Mesenchymal stem cell (in vitro differentiated cells and primary cell): ENCODE measurements around the gene RMRP.

ENCODE experiments used
- DNase-seq: peaks from one replicate; pipeline ENCODE4 v3.0.0-alpha.2; 2013
- H2AFZ ChIP-seq: one replicate; pipeline ENCODE4 v1.6.1; 2013; ENCODE audit warnings: low read depth, mild to moderate bottlenecking, control low read depth, inconsistent platforms, low read length, moderate library complexity
- H2AK5ac ChIP-seq: 2 replicates; pipeline ENCODE4 v1.6.1; 2013; ENCODE audit warnings: low read length, moderate library complexity, mild to moderate bottlenecking, inconsistent platforms; ENCODE audit not compliant: severe bottlenecking
- H2BK120ac ChIP-seq: one replicate; pipeline ENCODE4 v1.6.1; 2013; ENCODE audit warnings: low read depth, mild to moderate bottlenecking, inconsistent platforms, low read length, moderate library complexity
- H2BK12ac ChIP-seq, 2 experiments: one replicate each; pipeline ENCODE4 v1.6.1; 2013; ENCODE audit warnings: inconsistent platforms in 2 of 2, low read length in 2 of 2, mild to moderate bottlenecking in 2 of 2, moderate library complexity in 2 of 2, control low read depth in 1 of 2
- H2BK15ac ChIP-seq: one replicate; pipeline ENCODE4 v1.6.1; 2013; ENCODE audit warnings: mild to moderate bottlenecking, low read depth, inconsistent platforms; ENCODE audit not compliant: poor library complexity, severe bottlenecking
- H2BK5ac ChIP-seq: 2 replicates; pipeline ENCODE4 v1.6.1; 2013; ENCODE audit warnings: low read depth, mild to moderate bottlenecking, low read length, control low read depth, inconsistent platforms; ENCODE audit not compliant: poor library complexity, severe bottlenecking
- H3K14ac ChIP-seq, 2 experiments: one replicate each; pipeline ENCODE4 v1.6.1; 2013; ENCODE audit warnings: inconsistent platforms in 2 of 2, low read length in 2 of 2, control low read depth in 1 of 2, mild to moderate bottlenecking in 1 of 2, moderate library complexity in 1 of 2
- H3K18ac ChIP-seq, 2 experiments: one replicate each; pipeline ENCODE4 v1.6.1; 2013; ENCODE audit warnings: inconsistent platforms in 2 of 2, low read length in 2 of 2, control low read depth in 1 of 2, low read depth in 1 of 2, mild to moderate bottlenecking in 1 of 2
- H3K23ac ChIP-seq, 2 experiments: one replicate each; pipeline ENCODE4 v1.6.1; 2013; ENCODE audit warnings: inconsistent platforms in 2 of 2, low read length in 2 of 2, mild to moderate bottlenecking in 2 of 2, moderate library complexity in 2 of 2, control low read depth in 1 of 2
- H3K27ac ChIP-seq: 2 replicates; pipeline ENCODE4 v1.5.1; 2013; ENCODE audit warnings: mild to moderate bottlenecking, moderate library complexity, low read length, control low read depth, inconsistent platforms; ENCODE audit not compliant: poor library complexity, severe bottlenecking
- H3K27me3 ChIP-seq, 2 experiments: 2 replicates each; pipeline versions ENCODE4 v1.6.1 to v1.7.0; 2013; ENCODE audit warnings: low read length in 2 of 2, mild to moderate bottlenecking in 2 of 2, moderate library complexity in 2 of 2, control low read depth in 1 of 2, inconsistent platforms in 1 of 2; ENCODE audit not compliant: control insufficient read depth in 1 of 2, insufficient read depth in 1 of 2
- H3K36me3 ChIP-seq, 2 experiments: 2 replicates each; pipeline versions ENCODE4 v1.6.1 to v1.7.0; 2013; ENCODE audit warnings: low read length in 2 of 2, control low read depth in 1 of 2, inconsistent platforms in 1 of 2, low read depth in 1 of 2, mild to moderate bottlenecking in 1 of 2; ENCODE audit not compliant: insufficient read depth in 2 of 2, control insufficient read depth in 1 of 2
- H3K4ac ChIP-seq, 2 experiments: one replicate each; pipeline ENCODE4 v1.6.1; 2013; ENCODE audit warnings: inconsistent platforms in 2 of 2, low read length in 2 of 2, mild to moderate bottlenecking in 2 of 2, moderate library complexity in 2 of 2, control low read depth in 1 of 2, low read depth in 1 of 2
- H3K4me1 ChIP-seq: 2 replicates; pipeline ENCODE4 v1.6.1; 2013; ENCODE audit warnings: low read depth, low read length, control low read depth; ENCODE audit not compliant: control insufficient read depth, insufficient read depth
- H3K4me2 ChIP-seq: 2 replicates; pipeline ENCODE4 v1.6.1; 2013; ENCODE audit warnings: low read length, mild to moderate bottlenecking, inconsistent platforms; ENCODE audit not compliant: poor library complexity, severe bottlenecking
- H3K4me3 ChIP-seq, 2 experiments: 2 replicates each; pipeline versions ENCODE4 v1.5.1 to v1.7.0; 2013; ENCODE audit warnings: low read length in 2 of 2, mild to moderate bottlenecking in 2 of 2, control low read depth in 1 of 2, low read depth in 1 of 2; ENCODE audit not compliant: insufficient read depth in 1 of 2
- H3K79me1 ChIP-seq: replicated peaks from 2 replicates; pipeline ENCODE4 v1.6.1; 2013; ENCODE audit warnings: mild to moderate bottlenecking, control low read depth, low read length, inconsistent platforms; ENCODE audit not compliant: poor library complexity, severe bottlenecking
- H3K9ac ChIP-seq: 2 replicates; pipeline ENCODE4 v1.7.0; 2013; ENCODE audit warnings: mild to moderate bottlenecking, low read length, moderate library complexity
- H3K9me3 ChIP-seq: 2 replicates; pipeline ENCODE4 v1.7.0; 2013; ENCODE audit warnings: mild to moderate bottlenecking, low read length; ENCODE audit not compliant: control insufficient read depth
- H4K8ac ChIP-seq: one replicate; pipeline ENCODE4 v1.6.1; 2013; ENCODE audit warnings: inconsistent platforms, mild to moderate bottlenecking, low read length, moderate library complexity
- H4K91ac ChIP-seq: one replicate; pipeline ENCODE4 v1.6.1; 2013; ENCODE audit warnings: mild to moderate bottlenecking, low read length, inconsistent platforms
- WGBS: methylation state at CpG from one replicate; pipeline ENCODE4 v1.1.7; 2013; ENCODE audit warnings: mixed read lengths; 5-methylcytosine and 5-hydroxymethylcytosine counted together

The RMRP gene

GRCh38 chr9:35618854-35619799 lies 38.7 kb downstream of the RMRP start:
- Histone ChIP-seq H3K4me1 (peaks cover 7% of the 10 kb centered on the region), H2BK5ac (no peak overlapping the region), H3K9me3 (no peaks in the 10 kb centered on the region), H4K91ac (no peak overlapping the region), H2BK12ac (no peak overlapping the region), H3K9ac (no peak overlapping the region), H3K79me1 (no peaks in the 10 kb centered on the region), H4K8ac (no peak overlapping the region), H2AFZ (no peak overlapping the region), H3K27me3 (peaks cover 0 to 61% of the 10 kb centered on the region in 2 experiments), H3K36me3 (no peaks in the 10 kb centered on the region), H3K4ac (no peak overlapping the region), H3K4me3 (no peak overlapping the region), H3K18ac (no peak overlapping the region), H2AK5ac (no peak overlapping the region), H3K14ac (no peak overlapping the region), H3K27ac (no peak overlapping the region), H3K23ac (no peak overlapping the region), H2BK120ac (no peak overlapping the region), H2BK15ac (no peak overlapping the region), H3K4me2 (no peak overlapping the region)
- WGBS = 92% methylated on average over 16 of the region's 17 CpGs
- no peak for DNase-seq

- Histone ChIP-seq H2BK15ac (peak within 1 kb of the TSS; percentile 8), H3K14ac (no peak within 1 kb of the TSS), H3K23ac (no peak within 1 kb of the TSS), H4K91ac (no peak within 1 kb of the TSS), H2BK12ac (no peak within 1 kb of the TSS), H3K27me3 (peaks cover 0 to 61% of the 10 kb centered on the region in 2 experiments), H2AFZ (peak within 1 kb of the TSS; percentile 32), H2BK5ac (no peak within 1 kb of the TSS), H4K8ac (no peak within 1 kb of the TSS), H3K79me1 (no peaks in the 10 kb centered on the region), H2AK5ac (no peak within 1 kb of the TSS), H3K27ac (no peak within 1 kb of the TSS), H3K36me3 (no peaks in the 10 kb centered on the region), H2BK120ac (no peak within 1 kb of the TSS), H3K4me2 (peak within 1 kb of the TSS; percentile 76), H3K4me1 (peaks cover 7% of the 10 kb centered on the region), H3K9ac (peak within 1 kb of the TSS; percentile 89), H3K9me3 (no peaks in the 10 kb centered on the region), H3K18ac (no peak within 1 kb of the TSS), H3K4me3 (peak within 1 kb of the TSS in 1 of 2 experiments; percentile 76), H3K4ac (no peak within 1 kb of the TSS)
- WGBS = 89% methylated on average over 7 of the region's 7 CpGs
- no peak for DNase-seq
These were observed 39.5 kb downstream of the RMRP start, which contains the start of gene CD72 for GRCh38 chr9:35618325-35618727. Gene CD72, minus strand, starts transcription at chr9:35618413. Its CDS starts 110 bp downstream, at chr9:35618303.

- no peak overlapping the region for H4K91ac ChIP-seq
- H3K4me3 ChIP-seq = peak overlapping the region in 1 of 2 experiments; percentile 76
- 82% methylated on average over 8 of the region's 8 CpGs for WGBS
- no peak overlapping the region for H2BK12ac ChIP-seq
- no peak overlapping the region for H3K4me2 ChIP-seq
- H2BK5ac ChIP-seq = no peak overlapping the region
- H3K9me3 ChIP-seq = no peaks in the 10 kb centered on the region
- no peak overlapping the region for H3K27ac ChIP-seq
- peak overlapping the region; percentile 89 for H3K9ac ChIP-seq
- H4K8ac ChIP-seq = no peak overlapping the region
- peaks cover 0 to 3% of the 10 kb centered on the region in 2 experiments for H3K36me3 ChIP-seq
- H2AK5ac ChIP-seq = no peak overlapping the region
- H2BK15ac ChIP-seq = no peak overlapping the region
- H3K27me3 ChIP-seq = peaks cover 0 to 65% of the 10 kb centered on the region in 2 experiments
- no peak overlapping the region for H2BK120ac ChIP-seq
- H3K79me1 ChIP-seq = no peaks in the 10 kb centered on the region
- H3K4me1 ChIP-seq = peaks cover 7% of the 10 kb centered on the region
- H3K4ac ChIP-seq = no peak overlapping the region
- DNase-seq = no peak
- H3K23ac ChIP-seq = no peak overlapping the region
- H2AFZ ChIP-seq = no peak overlapping the region
- H3K14ac ChIP-seq = no peak overlapping the region
- H3K18ac ChIP-seq = no peak overlapping the region
These were observed 40.3 kb downstream of the RMRP start for GRCh38 chr9:35617548-35617947.

GRCh38 chr9:35616681-35617459 lies 40.9 kb downstream of the RMRP start:
- Histone ChIP-seq H3K27me3 (peaks cover 0 to 65% of the 10 kb centered on the region in 2 experiments), H2AFZ (peak overlapping the region; percentile 32), H2BK12ac (no peak overlapping the region), H3K36me3 (peaks cover 0 to 3% of the 10 kb centered on the region in 2 experiments), H4K8ac (peak overlapping the region; percentile 55), H3K23ac (no peak overlapping the region), H3K27ac (no peak overlapping the region), H3K4me3 (peak overlapping the region; percentile 41 to 76), H2BK120ac (no peak overlapping the region), H3K79me1 (no peaks in the 10 kb centered on the region), H3K9ac (peak overlapping the region; percentile 89), H3K14ac (peak overlapping the region in 1 of 2 experiments; percentile 58), H3K9me3 (no peaks in the 10 kb centered on the region), H4K91ac (no peak overlapping the region), H2BK5ac (no peak overlapping the region), H3K4me2 (peak overlapping the region; percentile 76), H2AK5ac (no peak overlapping the region), H3K4me1 (peaks cover 7% of the 10 kb centered on the region), H2BK15ac (no peak overlapping the region), H3K18ac (no peak overlapping the region), H3K4ac (no peak overlapping the region)
- 8% methylated on average over 51 of the region's 51 CpGs for WGBS
- DNase-seq = peak; percentile 77
